ENCODE results near the gene SLC41A1. TPM values are rescaled to one million over a fixed set of nuclear protein-coding genes. Genes with fewer than 3 reads are reported as not detected.

Gene SLC41A1
- total RNA-seq, 1 donor from 2014 or later: 19.4 TPM

- H3K36me3 Mint-ChIP-seq: peaks cover 10% of the 10 kb centered on the region
- H3K27ac Mint-ChIP-seq: no peak overlapping the region
- no peak for TF ChIP-seq CTCF (IDR thresholded peaks at IDR 0.05; ENCODE audit: unreplicated experiment)
- DNase-seq (ENCODE audit: low spot score in 2 of 2, unreplicated experiment in 2 of 2): no peak
- H3K4me1 Mint-ChIP-seq: peaks cover 5% of the 10 kb centered on the region
- H3K9me3 Mint-ChIP-seq: no peaks in the 10 kb centered on the region
- H3K27me3 Mint-ChIP-seq (ENCODE audit: low read depth): no peaks in the 10 kb centered on the region
- no peak overlapping the region for H3K4me3 Mint-ChIP-seq
Measured at GRCh38 chr1:205800981-205801703, 11.9 kb downstream of the SLC41A1 start.

GRCh38 chr1:205800427-205800826 lies 12.6 kb downstream of the SLC41A1 start:
- H3K36me3 Mint-ChIP-seq: peaks cover 10% of the 10 kb centered on the region

GRCh38 chr1:205798577-205798976 lies 14.4 kb downstream of the SLC41A1 start:
- no peak for TF ChIP-seq CTCF (IDR thresholded peaks at IDR 0.05; ENCODE audit: unreplicated experiment)
- Mint-ChIP-seq H3K9me3 (no peaks in the 10 kb centered on the region), H3K27me3 (ENCODE audit: low read depth) (no peaks in the 10 kb centered on the region), H3K4me3 (no peak overlapping the region), H3K27ac (no peak overlapping the region), H3K36me3 (peaks cover 18% of the 10 kb centered on the region), H3K4me1 (peaks cover 3% of the 10 kb centered on the region)
- no peak for DNase-seq (ENCODE audit: low spot score in 2 of 2, unreplicated experiment in 2 of 2)

More at GRCh38 chr1:205800427-205800826, 12.6 kb downstream of the SLC41A1 start:
- H3K27ac Mint-ChIP-seq: no peak overlapping the region
- no peaks in the 10 kb centered on the region for H3K9me3 Mint-ChIP-seq
- no peak overlapping the region for H3K4me3 Mint-ChIP-seq
- DNase-seq (ENCODE audit: low spot score in 2 of 2, unreplicated experiment in 2 of 2): no peak
- no peak for TF ChIP-seq CTCF (IDR thresholded peaks at IDR 0.05; ENCODE audit: unreplicated experiment)
- peaks cover 5% of the 10 kb centered on the region for H3K4me1 Mint-ChIP-seq
- no peaks in the 10 kb centered on the region for H3K27me3 Mint-ChIP-seq (ENCODE audit: low read depth)

- H3K36me3 Mint-ChIP-seq: peaks cover 18% of the 10 kb centered on the region
Measured at GRCh38 chr1:205797168-205797567, 15.8 kb downstream of the SLC41A1 start.

GRCh38 chr1:205794011-205794730 lies 18.8 kb downstream of the SLC41A1 start:
- Mint-ChIP-seq H3K27me3 (ENCODE audit: low read depth) (no peaks in the 10 kb centered on the region), H3K27ac (no peak overlapping the region), H3K4me3 (no peak overlapping the region), H3K36me3 (peaks cover 23% of the 10 kb centered on the region), H3K9me3 (no peaks in the 10 kb centered on the region), H3K4me1 (no peaks in the 10 kb centered on the region)
- no peak for DNase-seq (ENCODE audit: low spot score in 2 of 2, unreplicated experiment in 2 of 2)
- no peak for TF ChIP-seq CTCF (IDR thresholded peaks at IDR 0.05; ENCODE audit: unreplicated experiment)

More at GRCh38 chr1:205797168-205797567, 15.8 kb downstream of the SLC41A1 start:
- no peak for DNase-seq (ENCODE audit: low spot score in 2 of 2, unreplicated experiment in 2 of 2)
- H3K9me3 Mint-ChIP-seq: no peaks in the 10 kb centered on the region
- peaks cover 3% of the 10 kb centered on the region for H3K4me1 Mint-ChIP-seq
- H3K27ac Mint-ChIP-seq: no peak overlapping the region
- H3K27me3 Mint-ChIP-seq (ENCODE audit: low read depth): no peaks in the 10 kb centered on the region
- no peak overlapping the region for H3K4me3 Mint-ChIP-seq
- no peak for TF ChIP-seq CTCF (IDR thresholded peaks at IDR 0.05; ENCODE audit: unreplicated experiment)

Data from mesothelial cell of epicardium (in vitro differentiated cells).